Muscle layer of colon (tissue), 2 donors: ENCODE data around the gene ESRP2.

Experiments
- H3K27ac ChIP-seq: one replicate; pipeline ENCODE4 v1.7.0; 2013; ENCODE audit warnings: low read depth, mild to moderate bottlenecking, low read length, moderate library complexity
- H3K27me3 ChIP-seq, 2 donors: one replicate each; pipeline ENCODE4 v1.7.0; 2013; ENCODE audit warnings: low read length in 2 of 2, mild to moderate bottlenecking in 2 of 2; ENCODE audit not compliant: insufficient read depth in 2 of 2, control insufficient read depth in 1 of 2
- H3K36me3 ChIP-seq: one replicate; pipeline ENCODE4 v1.7.0; 2013; ENCODE audit warnings: mild to moderate bottlenecking, low read length; ENCODE audit not compliant: insufficient read depth
- H3K4me1 ChIP-seq: one replicate; pipeline ENCODE4 v1.7.0; 2013; ENCODE audit warnings: mild to moderate bottlenecking, low read length; ENCODE audit not compliant: insufficient read depth
- H3K4me3 ChIP-seq, 2 donors: one replicate each; pipeline ENCODE4 v1.7.0; 2013; ENCODE audit warnings: low read length in 2 of 2, low read depth in 1 of 2, mild to moderate bottlenecking in 1 of 2, moderate library complexity in 1 of 2
- H3K9ac ChIP-seq: one replicate; pipeline ENCODE4 v1.7.0; 2013; ENCODE audit warnings: low read length
- H3K9me3 ChIP-seq: one replicate; pipeline ENCODE4 v1.7.0; 2013; ENCODE audit warnings: mild to moderate bottlenecking, low read length
- donor health status: abdominal sarcoma.
- donor health status: Adenocarcinoma of cecum.

Gene ESRP2

GRCh38 chr16:68234188-68235107 lies 1.5 kb downstream of the ESRP2 start:
- no peak overlapping the region for H3K27ac ChIP-seq
- H3K4me1 ChIP-seq = peaks cover 10% of the 10 kb centered on the region
- H3K4me3 ChIP-seq = no peak overlapping the region
- no peak overlapping the region for H3K9ac ChIP-seq
- no peaks in the 10 kb centered on the region for H3K9me3 ChIP-seq
- H3K27me3 ChIP-seq = no peaks in the 10 kb centered on the region
- H3K36me3 ChIP-seq = no peaks in the 10 kb centered on the region

DNA sequence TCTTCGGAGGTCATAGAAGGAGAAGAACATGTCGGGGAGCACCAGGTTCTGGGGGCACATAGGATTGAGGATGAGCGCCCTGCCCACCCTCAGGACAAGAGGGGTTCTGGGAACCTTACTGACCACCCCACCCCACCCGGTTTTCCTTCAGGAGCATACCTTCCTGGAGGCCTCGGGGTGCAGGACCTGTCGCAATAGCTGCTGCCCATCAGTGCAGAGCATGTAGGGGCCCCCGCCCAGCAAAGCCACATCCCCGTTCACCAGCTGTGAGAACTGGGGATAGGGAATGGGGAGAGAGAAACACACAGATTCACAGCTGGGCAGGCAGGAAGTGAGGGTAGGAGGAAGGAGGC lies 2.1 kb downstream of the ESRP2 start:
- H3K4me3 ChIP-seq = no peak overlapping the region
- peaks cover 16% of the 10 kb centered on the region for H3K4me1 ChIP-seq
- no peak overlapping the region for H3K9ac ChIP-seq
- no peak overlapping the region for H3K27ac ChIP-seq
- H3K9me3 ChIP-seq = no peaks in the 10 kb centered on the region
- H3K36me3 ChIP-seq = no peaks in the 10 kb centered on the region
- no peaks in the 10 kb centered on the region for H3K27me3 ChIP-seq

GRCh38 chr16:68233085-68233834 lies 2.7 kb downstream of the ESRP2 start:
- H3K4me3 ChIP-seq = no peak overlapping the region

DNA sequence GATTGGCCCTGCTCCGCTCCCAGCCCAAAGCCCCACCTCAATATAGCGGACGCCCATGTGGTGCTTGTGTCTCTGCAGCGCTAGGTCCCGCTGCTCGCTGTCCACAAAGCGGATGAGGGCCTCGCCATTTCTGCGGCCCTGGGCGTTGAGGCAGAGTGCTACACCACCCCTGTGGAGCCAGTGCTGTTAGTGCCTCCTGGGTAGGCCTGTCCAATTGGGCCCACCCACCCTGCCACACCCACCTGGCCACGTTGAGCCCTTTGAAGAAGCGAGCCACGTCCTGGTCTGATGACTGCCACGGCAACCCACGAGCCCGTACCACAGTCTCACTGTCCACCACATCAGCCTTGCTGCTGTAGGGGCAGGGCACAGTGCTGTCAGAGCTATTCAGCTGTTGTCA lies 3.6 kb downstream of the ESRP2 start:
- Histone ChIP-seq H3K4me3 (no peak overlapping the region), H3K36me3 (peaks cover 5% of the 10 kb centered on the region)

More at GRCh38 chr16:68233085-68233834, 2.7 kb downstream of the ESRP2 start:
- Histone ChIP-seq H3K9ac (no peak overlapping the region), H3K4me1 (peaks cover 19% of the 10 kb centered on the region), H3K36me3 (no peaks in the 10 kb centered on the region), H3K27ac (no peak overlapping the region), H3K27me3 (no peaks in the 10 kb centered on the region), H3K9me3 (no peaks in the 10 kb centered on the region)

DNA sequence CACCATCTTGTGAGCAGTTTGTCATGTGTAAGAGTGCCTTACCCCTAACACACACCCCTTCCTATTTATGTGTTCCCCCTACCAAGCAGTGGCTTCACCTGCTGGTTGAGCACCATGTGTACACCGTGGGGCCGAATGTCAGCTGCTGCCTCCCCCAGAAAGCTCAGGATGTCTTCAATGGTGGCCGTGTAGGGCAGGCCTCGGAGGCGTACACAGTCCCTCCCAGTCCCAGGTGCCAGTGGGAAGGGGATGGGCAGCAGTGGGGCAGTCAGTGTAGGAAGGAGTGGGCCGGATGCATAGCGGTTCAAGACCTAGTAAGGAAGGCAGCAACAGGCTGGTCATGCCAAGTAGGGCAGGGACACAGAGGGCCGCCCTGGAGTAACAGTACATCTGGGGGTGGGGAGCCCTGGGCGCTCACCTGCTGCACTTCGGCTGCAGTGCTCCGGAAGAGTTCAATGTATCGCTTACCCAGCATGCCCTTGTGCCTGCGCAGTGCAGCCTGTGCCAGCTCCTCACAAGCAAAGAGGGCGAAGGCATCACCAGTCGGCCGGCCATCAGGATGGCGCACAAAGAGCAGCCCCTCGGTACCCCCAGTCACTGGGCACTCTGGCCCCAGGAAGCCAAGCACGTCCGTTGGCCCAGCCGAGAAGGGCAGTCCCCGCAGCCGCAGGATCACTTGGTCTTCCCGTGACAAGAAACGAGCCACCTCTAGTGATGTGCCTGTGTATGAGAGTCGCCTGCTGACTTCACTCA lies 4.4 kb downstream of the ESRP2 start:
- H3K9me3 ChIP-seq = no peaks in the 10 kb centered on the region
- peaks cover 11% of the 10 kb centered on the region for H3K36me3 ChIP-seq
- H3K27ac ChIP-seq = no peak overlapping the region
- no peak overlapping the region for H3K9ac ChIP-seq
- no peak overlapping the region for H3K4me3 ChIP-seq
- peaks cover 15% of the 10 kb centered on the region for H3K4me1 ChIP-seq
- H3K27me3 ChIP-seq = no peaks in the 10 kb centered on the region

More for the DNA sequence above, 3.6 kb downstream of the ESRP2 start:
- Histone ChIP-seq H3K27me3 (no peaks in the 10 kb centered on the region), H3K9me3 (no peaks in the 10 kb centered on the region), H3K27ac (no peak overlapping the region), H3K4me1 (peaks cover 19% of the 10 kb centered on the region), H3K9ac (no peak overlapping the region)

- no peak overlapping the region for H3K4me3 ChIP-seq
- no peaks in the 10 kb centered on the region for H3K27me3 ChIP-seq
- no peaks in the 10 kb centered on the region for H3K9me3 ChIP-seq
- H3K27ac ChIP-seq = no peak overlapping the region
- peaks cover 10% of the 10 kb centered on the region for H3K4me1 ChIP-seq
- H3K9ac ChIP-seq = no peak overlapping the region
- peaks cover 16% of the 10 kb centered on the region for H3K36me3 ChIP-seq
These were observed 5.0 kb downstream of the ESRP2 start for GRCh38 chr16:68230956-68231355.

DNA sequence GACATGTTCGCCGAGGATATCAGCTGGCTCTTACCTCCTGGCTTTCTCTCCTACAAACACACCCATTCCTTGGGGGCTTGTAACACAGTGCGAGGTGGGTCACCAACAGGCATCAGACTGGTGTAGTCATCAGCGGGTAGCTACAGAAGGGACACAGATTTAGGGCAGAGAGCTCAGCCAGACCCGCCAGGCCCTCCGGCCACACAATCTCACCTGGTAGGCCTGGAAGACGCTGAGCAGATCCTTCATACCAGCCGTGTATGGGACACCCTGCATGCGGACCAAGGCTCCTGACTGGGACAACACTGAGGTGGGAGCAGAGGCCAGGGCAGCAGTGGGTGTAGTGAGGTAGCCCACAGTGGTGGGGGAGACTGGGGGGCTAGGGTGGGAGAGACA lies 5.8 kb downstream of the ESRP2 start:
- Histone ChIP-seq H3K36me3 (peaks cover 17% of the 10 kb centered on the region), H3K4me3 (no peak overlapping the region), H3K9me3 (no peaks in the 10 kb centered on the region), H3K4me1 (peaks cover 10% of the 10 kb centered on the region), H3K9ac (no peak overlapping the region), H3K27ac (no peak overlapping the region), H3K27me3 (no peaks in the 10 kb centered on the region)

DNA sequence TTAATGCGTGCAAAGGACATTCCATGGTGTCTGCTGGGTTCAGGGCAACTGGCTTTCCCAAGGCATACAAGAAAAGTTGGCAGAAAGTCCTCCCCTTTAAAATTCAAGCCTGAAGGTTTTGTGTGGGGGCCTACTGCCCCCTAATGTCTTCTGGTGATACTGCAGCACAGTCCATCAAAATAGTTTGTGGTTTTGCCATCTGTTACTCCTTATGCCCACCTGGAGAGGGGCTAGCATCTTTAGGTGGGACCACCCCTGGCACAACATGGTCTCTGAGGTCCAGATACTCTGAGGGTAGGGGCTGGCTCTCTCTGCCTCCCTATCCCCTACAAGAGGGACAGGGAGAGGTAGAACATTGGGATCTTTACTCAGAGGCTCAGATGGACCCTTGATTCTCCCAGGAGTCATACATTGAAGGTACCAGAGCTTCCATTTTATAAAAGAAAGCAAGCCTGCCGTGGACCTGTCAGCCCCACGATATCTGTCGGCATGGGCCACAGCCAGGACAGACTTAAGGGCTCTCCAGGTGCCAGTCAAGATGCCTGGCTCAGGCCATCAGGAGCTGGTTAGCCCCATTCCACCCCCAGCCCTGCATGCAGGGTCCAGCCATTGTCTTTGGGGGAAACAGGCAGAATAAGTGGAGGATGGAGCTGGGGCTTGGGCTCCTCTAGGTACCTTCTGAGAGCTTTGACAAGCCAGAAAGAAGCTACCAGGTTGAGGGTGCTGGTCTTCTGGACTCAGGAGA lies 6.3 kb downstream of the ESRP2 start:
- Histone ChIP-seq H3K9ac (no peak overlapping the region), H3K36me3 (peaks cover 19% of the 10 kb centered on the region), H3K27ac (no peak overlapping the region), H3K4me3 (no peak overlapping the region), H3K4me1 (peaks cover 10% of the 10 kb centered on the region), H3K9me3 (no peaks in the 10 kb centered on the region), H3K27me3 (no peaks in the 10 kb centered on the region)

DNA sequence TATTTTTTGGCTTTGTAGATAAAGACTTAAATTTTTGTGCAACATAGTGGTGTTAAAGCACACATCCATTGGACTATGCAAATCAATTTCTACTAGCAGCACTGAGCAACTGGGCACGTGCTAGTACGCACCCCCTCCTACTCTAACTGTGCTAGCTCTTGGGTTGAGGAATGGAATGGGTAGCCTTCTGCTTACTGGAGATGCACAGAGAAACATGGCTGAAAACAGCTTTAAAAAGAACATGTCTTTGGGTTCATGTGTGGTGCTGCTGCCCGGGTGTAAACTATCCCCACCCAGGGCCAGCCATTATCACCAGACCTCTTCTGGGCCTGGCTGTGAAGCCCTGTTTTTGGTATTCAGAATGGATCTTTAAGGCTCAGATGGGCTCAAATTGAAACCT lies 7.3 kb downstream of the ESRP2 start:
- no peaks in the 10 kb centered on the region for H3K9me3 ChIP-seq
- peaks cover 19% of the 10 kb centered on the region for H3K36me3 ChIP-seq
- H3K9ac ChIP-seq = no peak overlapping the region
- no peaks in the 10 kb centered on the region for H3K27me3 ChIP-seq
- peaks cover 10% of the 10 kb centered on the region for H3K4me1 ChIP-seq
- peak overlapping the region; percentile 52 for H3K27ac ChIP-seq
- no peak overlapping the region for H3K4me3 ChIP-seq

- Histone ChIP-seq H3K27me3 (no peaks in the 10 kb centered on the region), H3K27ac (no peak overlapping the region), H3K9me3 (no peaks in the 10 kb centered on the region), H3K4me1 (peaks cover 10% of the 10 kb centered on the region), H3K9ac (no peak overlapping the region), H3K4me3 (no peak overlapping the region), H3K36me3 (peaks cover 19% of the 10 kb centered on the region)
These were observed 7.9 kb downstream of the ESRP2 start for GRCh38 chr16:68227850-68228553.
